Measurements from ENCODE around the gene ASXL1. TPM values are rescaled to one million over a fixed set of nuclear protein-coding genes. Genes with fewer than 3 reads are reported as not detected.

Gene ASXL1
- total and polyA plus RNA-seq, 2 donors from 2014 or later, result 16.2 to 71.1 TPM

DNA sequence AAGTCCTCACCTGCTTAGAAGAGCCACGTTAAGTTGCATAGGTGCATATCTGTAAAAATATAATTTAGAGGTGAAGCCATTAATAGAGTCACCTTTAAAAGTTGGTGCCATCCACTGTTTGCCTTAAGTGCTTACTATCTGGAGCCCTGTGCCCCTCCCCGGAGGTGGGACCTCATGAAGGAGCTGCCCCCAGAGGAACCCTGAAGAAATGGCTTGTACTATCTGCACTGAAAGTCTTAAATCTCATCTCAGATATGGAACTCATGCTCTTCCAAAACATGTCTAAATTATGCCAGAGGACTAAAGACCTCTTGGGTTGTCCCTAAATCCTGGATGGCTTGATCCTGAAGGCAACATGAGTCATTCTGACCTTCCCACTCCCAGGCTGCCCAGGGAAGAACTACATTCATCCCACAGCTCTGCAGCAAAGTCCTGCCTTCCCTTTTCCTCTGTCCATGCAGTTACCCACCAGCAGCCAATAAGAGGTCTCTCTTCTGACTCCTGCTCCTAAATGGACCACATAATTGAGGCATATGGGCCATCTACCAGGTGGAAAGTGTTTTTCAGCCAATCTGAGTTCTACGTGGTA lies 85.3 kb downstream of the ASXL1 start:
- FAIRE-seq (no peak), DNase-seq (no peak)
- no peak overlapping the region for H3K27ac ChIP-seq (ENCODE audit: low read depth in 2 of 2, low read length in 2 of 2)
- H3K27me3 ChIP-seq (ENCODE audit: control insufficient read depth, insufficient read depth, low read length), result no peaks in the 10 kb centered on the region
- no peak overlapping the region for H3K4me3 ChIP-seq (ENCODE audit: low read length in 3 of 3)
- no peak overlapping the region for H3K9ac ChIP-seq (ENCODE audit: low read length in 3 of 3)
- TF ChIP-seq, protein P1, sequence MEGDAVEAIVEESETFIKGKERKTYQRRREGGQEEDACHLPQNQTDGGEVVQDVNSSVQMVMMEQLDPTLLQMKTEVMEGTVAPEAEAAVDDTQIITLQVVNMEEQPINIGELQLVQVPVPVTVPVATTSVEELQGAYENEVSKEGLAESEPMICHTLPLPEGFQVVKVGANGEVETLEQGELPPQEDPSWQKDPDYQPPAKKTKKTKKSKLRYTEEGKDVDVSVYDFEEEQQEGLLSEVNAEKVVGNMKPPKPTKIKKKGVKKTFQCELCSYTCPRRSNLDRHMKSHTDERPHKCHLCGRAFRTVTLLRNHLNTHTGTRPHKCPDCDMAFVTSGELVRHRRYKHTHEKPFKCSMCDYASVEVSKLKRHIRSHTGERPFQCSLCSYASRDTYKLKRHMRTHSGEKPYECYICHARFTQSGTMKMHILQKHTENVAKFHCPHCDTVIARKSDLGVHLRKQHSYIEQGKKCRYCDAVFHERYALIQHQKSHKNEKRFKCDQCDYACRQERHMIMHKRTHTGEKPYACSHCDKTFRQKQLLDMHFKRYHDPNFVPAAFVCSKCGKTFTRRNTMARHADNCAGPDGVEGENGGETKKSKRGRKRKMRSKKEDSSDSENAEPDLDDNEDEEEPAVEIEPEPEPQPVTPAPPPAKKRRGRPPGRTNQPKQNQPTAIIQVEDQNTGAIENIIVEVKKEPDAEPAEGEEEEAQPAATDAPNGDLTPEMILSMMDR (IDR thresholded peaks at IDR 0.05; ENCODE audit: borderline replicate concordance, extremely low read depth, insufficient read depth), result no peak
- intact Hi-C loops (cut with DNase I), result no loop called here
- H3K9me3 ChIP-seq (ENCODE audit: control insufficient read depth in 2 of 3, insufficient read depth in 1 of 3, low read length in 3 of 3), result no peaks in the 10 kb centered on the region
- H3K4me1 ChIP-seq (ENCODE audit: control insufficient read depth in 2 of 3, insufficient read depth in 2 of 3, low read depth in 1 of 3, low read length in 3 of 3), result peaks cover 0 to 8% (median 7%) of the 10 kb centered on the region in 3 donors
- peaks cover 7 to 13% (median 10%) of the 10 kb centered on the region in 3 donors for H3K36me3 ChIP-seq (ENCODE audit: control insufficient read depth in 2 of 3, insufficient read depth in 3 of 3, low read length in 3 of 3)

DNA sequence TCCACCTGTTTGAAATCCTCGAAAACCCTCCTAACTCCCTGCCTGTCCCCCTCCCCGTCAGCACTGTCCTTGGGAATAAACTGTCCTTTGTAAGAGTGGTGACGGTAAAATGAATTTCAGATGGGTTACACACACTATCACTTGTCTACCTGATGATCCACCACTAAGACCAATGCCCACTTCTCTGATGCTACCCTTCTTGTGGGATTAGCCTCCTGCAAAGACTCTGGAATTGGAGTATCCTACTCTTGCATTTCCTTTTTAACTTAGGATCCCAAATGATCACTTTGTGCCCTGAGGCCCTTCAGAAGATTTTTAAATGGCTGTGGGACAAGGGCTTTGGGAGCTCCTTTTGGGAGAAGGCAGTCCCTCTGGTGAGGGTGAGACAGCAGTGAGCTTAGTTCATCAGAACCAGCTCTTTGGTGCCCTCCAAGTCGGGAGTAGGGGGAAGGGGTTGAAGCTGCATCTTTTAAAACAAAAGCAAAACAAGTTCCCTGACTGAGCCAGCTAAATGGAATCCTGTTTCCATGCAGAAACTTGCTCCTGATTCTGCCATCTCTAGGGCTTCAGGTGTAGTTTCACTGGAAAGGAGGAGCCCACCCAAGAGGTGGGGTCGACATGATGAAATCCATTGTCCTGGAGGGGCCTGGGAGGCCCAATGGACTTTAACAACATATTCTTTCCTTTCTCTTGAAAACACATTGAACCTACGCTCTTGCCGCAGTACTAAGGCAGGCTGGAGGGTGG lies 86.5 kb downstream of the ASXL1 start:
- TF ChIP-seq, protein P1 (IDR thresholded peaks at IDR 0.05; ENCODE audit: borderline replicate concordance, extremely low read depth, insufficient read depth), result no peak
- H3K9me3 ChIP-seq (ENCODE audit: control insufficient read depth in 2 of 3, insufficient read depth in 1 of 3, low read length in 3 of 3), result no peaks in the 10 kb centered on the region
- DNase-seq (no peak), FAIRE-seq (no peak)
- intact Hi-C loops (cut with DNase I), result no loop called here
- H3K36me3 ChIP-seq (ENCODE audit: control insufficient read depth in 2 of 3, insufficient read depth in 3 of 3, low read length in 3 of 3), result peaks cover 8 to 14% (median 11%) of the 10 kb centered on the region in 3 donors
- H3K4me3 ChIP-seq (ENCODE audit: low read length in 3 of 3), result no peak overlapping the region
- H3K4me1 ChIP-seq (ENCODE audit: control insufficient read depth in 2 of 3, insufficient read depth in 2 of 3, low read depth in 1 of 3, low read length in 3 of 3), result peaks cover 0 to 14% (median 7%) of the 10 kb centered on the region in 3 donors
- H3K27ac ChIP-seq (ENCODE audit: low read depth in 2 of 2, low read length in 2 of 2), result no peak overlapping the region
- H3K9ac ChIP-seq (ENCODE audit: low read length in 3 of 3), result no peak overlapping the region
- no peaks in the 10 kb centered on the region for H3K27me3 ChIP-seq (ENCODE audit: control insufficient read depth, insufficient read depth, low read length)

DNA sequence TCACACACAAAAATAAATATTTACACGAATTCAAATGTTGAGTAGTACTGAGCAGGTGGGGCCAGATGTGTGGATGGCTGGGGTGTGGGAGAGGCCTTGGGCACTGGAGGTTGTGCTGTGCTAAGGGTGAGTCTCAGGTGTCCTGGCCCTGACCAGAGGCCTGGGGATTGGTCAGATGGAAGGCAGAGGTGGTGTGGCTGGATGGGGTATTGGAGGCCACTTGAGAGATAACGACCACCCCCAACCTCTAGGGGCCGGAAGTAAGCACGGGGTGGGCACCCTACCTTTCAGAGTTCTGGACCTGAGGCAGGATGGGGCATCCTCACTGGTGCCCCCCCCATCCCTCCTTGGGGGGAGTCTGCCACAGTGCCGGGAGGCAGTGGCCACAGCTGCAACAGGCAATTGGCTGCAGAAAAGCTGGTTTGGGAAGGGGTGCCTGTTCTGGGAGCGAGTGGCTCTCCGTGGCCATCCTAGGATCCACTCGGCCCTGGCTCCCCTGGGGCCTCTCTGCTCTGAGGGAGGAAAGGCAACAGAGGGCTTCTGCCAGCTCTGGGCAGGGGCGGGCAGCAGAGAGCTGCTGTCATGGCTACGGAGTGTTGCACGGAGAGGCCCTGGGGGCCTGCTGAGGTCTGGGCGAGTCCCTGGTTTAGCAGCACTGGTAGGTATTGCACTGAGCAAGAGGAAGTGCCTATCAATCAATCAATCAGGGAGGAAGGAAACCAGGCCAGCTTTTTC lies 87.6 kb downstream of the ASXL1 start:
- TF ChIP-seq, protein P1 (IDR thresholded peaks at IDR 0.05; ENCODE audit: borderline replicate concordance, extremely low read depth, insufficient read depth), result no peak
- DNase-seq (peak; percentile 67 to 84 (median 74)), FAIRE-seq (no peak)
- no peak overlapping the region for H3K27ac ChIP-seq (ENCODE audit: low read depth in 2 of 2, low read length in 2 of 2)
- H3K4me1 ChIP-seq (ENCODE audit: control insufficient read depth in 2 of 3, insufficient read depth in 2 of 3, low read depth in 1 of 3, low read length in 3 of 3), result peaks cover 0 to 19% (median 13%) of the 10 kb centered on the region in 3 donors
- intact Hi-C loops (cut with DNase I), result no loop called here
- no peak overlapping the region for H3K4me3 ChIP-seq (ENCODE audit: low read length in 3 of 3)
- H3K9ac ChIP-seq (ENCODE audit: low read length in 3 of 3), result no peak overlapping the region
- H3K27me3 ChIP-seq (ENCODE audit: control insufficient read depth, insufficient read depth, low read length), result no peaks in the 10 kb centered on the region
- H3K36me3 ChIP-seq (ENCODE audit: control insufficient read depth in 2 of 3, insufficient read depth in 3 of 3, low read length in 3 of 3), result peaks cover 8 to 14% (median 11%) of the 10 kb centered on the region in 3 donors
- H3K9me3 ChIP-seq (ENCODE audit: control insufficient read depth in 2 of 3, insufficient read depth in 1 of 3, low read length in 3 of 3), result no peaks in the 10 kb centered on the region
